ENCODE results near the gene PF4V1. TPM values are rescaled to one million over a fixed set of nuclear protein-coding genes. Genes with fewer than 3 reads are reported as not detected.

Gene PF4V1
- total and polyA plus RNA-seq, 2 of the 13 experiments (the other 11 are each of a cell fraction or from before 2014, with no cell fraction given), result not detected

GRCh38 chr4:73856518-73856917 lies 3.4 kb downstream of the PF4V1 start (continued):
- TF ChIP-seq ZIK1 (CRISPR knock-in tag; IDR thresholded peaks at IDR 0.05; ENCODE audit: borderline replicate concordance, low read depth), result no peak
- TF ChIP-seq HNRNPL (IDR thresholded peaks at IDR 0.05; ENCODE audit: low read depth, low read length), result no peak
- TF ChIP-seq HDAC2 (CRISPR knock-in tag; IDR thresholded peaks at IDR 0.05), result no peak
- TF ChIP-seq NRL (CRISPR knock-in tag; IDR thresholded peaks at IDR 0.05; ENCODE audit: borderline replicate concordance), result no peak
- TF ChIP-seq ZNF577 (CRISPR knock-in tag; IDR thresholded peaks at IDR 0.05; ENCODE audit: borderline replicate concordance, low read depth), result no peak
- TF ChIP-seq RBAK (CRISPR knock-in tag; IDR thresholded peaks at IDR 0.05), result no peak
- no peak for TF ChIP-seq ZNF513 (CRISPR knock-in tag; conservative IDR thresholded peaks at IDR 0.05)

GRCh38 chr4:73859614-73860088 lies 6.6 kb downstream of the PF4V1 start:
- ATAC-seq, result no peak
- Histone ChIP-seq H3K9me3 (ENCODE audit: low read length) (no peaks in the 10 kb centered on the region), H3K27ac (ENCODE audit: extremely low read length, insufficient read depth, low read length) (no peak overlapping the region), H3K9ac (ENCODE audit: insufficient read depth, low read depth, low read length) (no peak overlapping the region), H2AFZ (ENCODE audit: low read length) (no peak overlapping the region), H3K4me3 (replicated peaks in 1 of 3; ENCODE audit: insufficient read depth in 1 of 3, low read depth in 2 of 3, low read length in 3 of 3) (no peak overlapping the region), H3K4me2 (ENCODE audit: low read depth, low read length) (no peak overlapping the region), H4K20me1 (ENCODE audit: insufficient read depth, low read length) (no peaks in the 10 kb centered on the region), H3K4me1 (ENCODE audit: insufficient read depth, low read length) (no peaks in the 10 kb centered on the region), H3K36me3 (replicated peaks in 1 of 2; ENCODE audit: control insufficient read depth in 1 of 2, insufficient read depth in 2 of 2, low read length in 2 of 2) (no peaks in the 10 kb centered on the region), H3K27me3 (ENCODE audit: control insufficient read depth in 1 of 2, insufficient read depth in 2 of 2, low read length in 2 of 2) (0 out of 5 replicates have a peak, but pooled peaks cover 0 to 3% of the 10 kb centered on the region in 2 experiments), H3K79me2 (ENCODE audit: insufficient read depth, low read length) (no peaks in the 10 kb centered on the region)
- BruUV-seq (replicated peaks), result no TSS peak
- DNase-seq (ENCODE audit: low spot score), result no peak
- POLR2A ChIA-PET, result no interaction called here
- in situ Hi-C loops (cut with HindIII; ENCODE audit: extremely low pct_ligation_motif_present, low pct_unique_long_range_greater_than_20kb), result no loop called here
- CTCF ChIA-PET (ENCODE audit: low intra/inter-chr PET ratio, low total read pairs), result no interaction called here
- FAIRE-seq, result no peak
- intact Hi-C loops (cut with micrococcal nuclease; ENCODE audit: unreplicated experiment), result loop anchor here (5.0 kb wide), 1 partner anchor 547 kb away; no protein-coding TSS in a partner anchor
- TF ChIP-seq ZNF800 (CRISPR knock-in tag; IDR thresholded peaks at IDR 0.05) (no peak), ZNF776 (CRISPR knock-in tag; IDR thresholded peaks at IDR 0.05) (no peak), ZBTB7A (CRISPR knock-in tag; IDR thresholded peaks at IDR 0.05) (no peak), MNT (IDR thresholded peaks at IDR 0.05) (no peak), TCF7 (IDR thresholded peaks at IDR 0.05; ENCODE audit: low read depth) (no peak)
